Esophagus muscularis mucosa (tissue), 4 donors: ENCODE data around the gene TPTE.
"Not testable (repeated sequence)": the region's sequence is repeated elsewhere in the genome, so short reads cannot be mapped to it uniquely, and the experiment has no call there.

ENCODE experiments used
- CTCF ChIP-seq, 3 experiments: fragments of 200-600 bp in 2 of 3; fragments of 450-650 bp in 1 of 3; sonication (generic) in 2 of 3; IDR thresholded peaks; one replicate each; pipeline ENCODE4 v1.5.1; 2017 to 2019; ENCODE audit warnings: antibody characterized with exemption in 3 of 3, mild to moderate bottlenecking in 2 of 3, moderate library complexity in 1 of 3
- EP300 ChIP-seq: sonication (generic); formaldehyde crosslinking; IDR thresholded peaks from one replicate; pipeline ENCODE4 v1.6.1; 2017; ENCODE audit warnings: antibody characterized with exemption
- POLR2A ChIP-seq: fragments of 450-650 bp; IDR thresholded peaks from one replicate; pipeline ENCODE4 v1.6.1; 2017; ENCODE audit warnings: antibody characterized with exemption, moderate library complexity, mild to moderate bottlenecking, low read depth
- POLR2AphosphoS5 ChIP-seq, 2 donors: sonication (generic); formaldehyde crosslinking; IDR thresholded peaks; one replicate each; pipeline ENCODE4 v1.6.1; 2017; ENCODE audit warnings: antibody characterized with exemption in 2 of 2

GRCh38 chr21:10471999-10472398 lies 49.4 kb upstream of the TPTE start:
- TF ChIP-seq POLR2AphosphoS5 (IDR thresholded peaks at IDR 0.05); CTCF (IDR thresholded peaks at IDR 0.05); POLR2A; EP300: not testable (repeated sequence)
